ENCODE data around the gene ZNF398.
"Not testable (repeated sequence)": the region's sequence is repeated elsewhere in the genome, so short reads cannot be mapped to it uniquely, and the experiment has no call there.

The ZNF398 gene

DNA sequence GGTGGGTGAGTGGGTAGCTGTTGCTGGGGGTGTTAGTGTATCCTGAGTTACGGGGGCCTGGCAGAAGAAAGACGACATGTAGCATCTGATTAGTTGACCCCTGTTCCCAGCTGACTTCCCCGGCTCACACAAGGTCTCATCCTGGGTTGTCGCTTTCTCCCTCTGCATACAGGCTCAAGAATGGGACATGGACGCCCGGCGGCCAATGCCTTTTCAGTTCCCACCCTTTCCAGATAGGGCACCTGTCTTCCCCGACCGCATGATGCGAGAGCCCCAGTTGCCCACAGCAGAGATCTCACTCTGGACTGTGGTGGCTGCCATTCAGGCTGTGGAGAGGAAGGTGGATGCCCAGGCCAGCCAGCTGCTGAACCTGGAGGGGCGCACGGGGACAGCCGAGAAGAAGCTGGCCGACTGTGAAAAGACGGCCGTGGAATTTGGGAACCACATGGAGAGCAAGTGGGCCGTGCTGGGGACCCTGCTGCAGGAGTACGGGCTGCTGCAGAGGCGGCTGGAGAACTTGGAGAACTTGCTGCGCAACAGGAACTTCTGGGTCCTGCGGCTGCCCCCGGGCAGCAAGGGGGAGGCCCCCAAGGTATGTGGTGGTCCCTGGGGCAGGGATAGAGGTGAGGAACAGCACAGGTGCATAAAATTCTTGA, 51.0 kb downstream of the ZNF398 start:
- no peak for DNase-seq

DNA sequence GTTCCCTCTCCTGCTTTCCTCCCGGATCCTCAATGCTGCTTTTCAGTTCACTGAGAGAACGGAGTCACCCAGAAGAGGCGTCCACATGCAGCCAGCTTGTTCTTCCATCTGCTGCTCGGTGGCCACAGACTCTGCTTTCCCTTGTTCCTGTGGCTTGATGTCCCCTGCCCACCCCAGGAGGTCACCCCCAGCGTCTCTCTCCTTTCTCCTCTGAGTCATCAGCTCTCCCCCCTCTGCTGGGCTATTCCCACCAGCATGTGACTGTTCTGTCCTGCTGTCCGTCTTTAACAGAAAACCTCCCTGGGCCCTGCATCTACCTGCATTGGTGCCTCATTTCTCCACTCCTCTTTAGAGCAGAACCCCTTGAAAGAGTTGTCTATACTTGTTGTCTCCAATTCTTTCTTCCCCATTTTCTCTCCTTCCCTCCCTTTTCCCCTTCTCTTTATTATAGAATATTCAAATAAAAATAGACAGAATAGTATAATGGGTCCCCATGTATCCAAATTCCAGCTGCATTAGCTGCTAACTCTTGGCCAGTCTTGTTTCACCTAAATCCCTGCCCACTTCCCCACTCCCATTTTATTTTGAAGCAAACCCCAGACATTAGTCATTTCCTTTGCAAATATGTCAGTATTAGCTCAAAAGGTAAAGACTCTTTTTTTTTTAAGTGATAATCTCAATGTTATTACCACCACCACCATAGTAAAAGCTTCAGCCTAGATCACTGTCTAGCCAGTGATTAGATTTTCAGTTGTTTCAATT, 52.2 kb downstream of the ZNF398 start:
- DNase-seq, result no peak

DNA sequence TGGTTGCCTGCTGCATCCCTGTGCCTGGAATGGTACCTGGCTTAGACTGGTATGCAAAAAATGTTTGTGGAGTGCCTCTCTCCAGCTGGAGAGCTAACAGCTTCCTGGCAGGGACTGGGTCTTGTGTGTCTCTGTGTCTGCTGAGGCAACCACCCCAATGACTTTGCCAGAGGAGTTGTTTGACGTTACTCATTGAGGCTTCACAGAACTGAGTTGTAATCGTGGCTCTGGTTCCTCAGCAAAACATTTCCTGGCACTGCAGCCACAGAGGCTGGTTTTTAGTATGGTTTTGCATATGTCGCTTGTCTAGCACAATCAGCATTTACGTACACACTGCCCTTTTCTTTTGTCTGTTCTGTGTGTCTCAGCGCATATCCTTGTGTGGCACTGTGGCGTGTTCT, 55.6 kb downstream of the ZNF398 start:
- no peak for DNase-seq

DNA sequence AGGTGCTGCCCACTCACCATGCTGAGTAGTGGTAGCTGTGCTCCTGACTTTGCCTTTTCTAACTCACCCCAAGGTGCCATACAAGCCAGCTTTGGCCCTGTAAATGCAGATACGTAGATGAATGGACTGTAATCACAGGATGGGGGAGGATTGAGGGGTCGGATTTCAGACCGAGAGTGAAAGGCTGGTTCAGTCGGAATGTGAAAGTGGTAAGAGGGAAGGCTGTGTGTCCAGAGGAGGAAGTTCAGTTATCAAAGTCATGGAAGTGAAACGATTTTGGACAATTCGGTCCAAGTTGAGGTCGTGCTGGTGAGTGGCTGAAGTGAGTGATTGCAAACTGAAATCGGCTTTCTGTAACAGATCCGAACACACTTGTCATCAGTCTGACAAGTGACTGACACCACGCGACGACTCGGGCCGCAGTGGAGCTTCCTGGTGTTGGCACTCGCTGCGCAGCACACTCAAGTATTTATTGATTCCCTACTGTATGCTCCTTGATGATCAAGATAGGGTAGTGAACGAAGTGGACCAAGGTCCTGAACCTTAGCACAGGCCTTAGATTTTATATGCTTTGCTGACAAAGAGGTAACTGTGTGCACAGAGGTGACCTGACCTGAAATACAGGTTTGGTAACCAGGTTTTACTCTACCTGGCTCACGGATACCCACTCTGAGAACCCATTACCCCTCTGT, 58.6 kb downstream of the ZNF398 start:
- no peak for DNase-seq

DNA sequence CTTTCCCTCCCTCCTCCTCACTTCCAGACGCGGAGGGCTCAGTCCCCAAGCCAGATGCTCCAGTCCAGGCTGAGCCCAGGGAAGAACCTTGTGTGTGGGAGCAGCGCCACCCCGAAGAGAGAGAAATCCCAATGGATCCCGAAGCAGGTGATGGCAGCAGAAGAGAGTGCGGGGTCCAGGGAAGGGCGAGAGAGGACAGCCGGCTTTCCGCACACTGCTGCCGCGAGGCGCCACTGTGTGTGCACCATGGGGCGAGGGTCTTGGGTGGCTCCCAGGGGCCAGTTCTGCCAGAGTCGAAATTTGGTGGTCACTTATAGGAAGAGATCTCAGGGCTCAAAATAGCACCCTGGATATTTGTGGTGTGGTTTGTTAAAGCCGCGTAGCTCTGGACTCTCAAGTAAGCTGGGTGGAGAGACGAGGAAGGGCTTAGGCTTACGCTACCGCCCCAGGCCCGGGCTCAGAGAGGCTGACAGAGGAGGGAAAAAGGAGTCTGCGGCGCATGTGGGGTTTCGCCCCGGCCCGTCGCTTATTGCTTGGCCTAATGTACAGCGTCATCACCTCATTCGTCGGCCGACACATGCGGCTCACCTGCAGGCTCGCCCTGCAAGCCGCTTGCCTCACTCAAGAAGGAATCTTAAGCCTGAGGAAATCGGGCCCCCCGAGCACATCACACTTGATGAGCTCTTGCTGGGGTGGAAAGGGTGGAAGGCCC, 60.2 kb downstream of the ZNF398 start:
- no peak for DNase-seq

DNA sequence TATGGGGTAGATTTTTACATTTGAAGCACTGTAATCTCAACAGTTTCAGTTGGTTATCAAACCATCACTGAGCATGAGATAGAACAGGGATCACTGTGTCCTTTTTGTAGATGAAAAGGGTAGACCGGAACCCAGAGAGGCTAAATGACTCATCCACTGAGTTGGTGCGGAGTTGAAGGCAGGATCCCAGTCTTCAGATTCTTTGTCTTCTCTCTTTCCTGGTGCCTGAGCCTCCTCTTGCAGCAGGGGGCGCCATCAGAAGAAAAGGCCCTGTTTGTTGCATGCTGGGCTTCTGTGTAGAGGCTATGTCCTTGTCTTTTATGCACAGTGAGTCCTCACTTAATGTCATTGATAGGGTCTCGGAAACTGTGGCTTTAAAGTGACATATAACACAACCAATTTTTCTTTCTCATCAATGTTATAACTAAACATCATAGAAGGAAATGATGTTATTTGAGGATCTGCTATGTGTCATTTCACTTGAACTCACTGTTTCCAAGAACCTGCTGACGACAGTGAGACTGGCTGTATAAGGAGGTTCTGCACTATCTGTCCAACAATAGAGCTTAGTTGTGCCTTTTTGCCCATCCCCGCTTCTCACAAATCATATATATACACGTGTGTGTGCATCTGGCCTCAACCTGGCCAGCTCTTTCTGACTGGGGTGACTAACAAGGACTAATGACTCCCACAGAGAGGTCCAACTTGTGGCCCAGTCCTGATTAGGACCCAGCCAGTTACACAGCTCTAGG, 62.4 kb downstream of the ZNF398 start:
- DNase-seq, result peak; percentile 33

DNA sequence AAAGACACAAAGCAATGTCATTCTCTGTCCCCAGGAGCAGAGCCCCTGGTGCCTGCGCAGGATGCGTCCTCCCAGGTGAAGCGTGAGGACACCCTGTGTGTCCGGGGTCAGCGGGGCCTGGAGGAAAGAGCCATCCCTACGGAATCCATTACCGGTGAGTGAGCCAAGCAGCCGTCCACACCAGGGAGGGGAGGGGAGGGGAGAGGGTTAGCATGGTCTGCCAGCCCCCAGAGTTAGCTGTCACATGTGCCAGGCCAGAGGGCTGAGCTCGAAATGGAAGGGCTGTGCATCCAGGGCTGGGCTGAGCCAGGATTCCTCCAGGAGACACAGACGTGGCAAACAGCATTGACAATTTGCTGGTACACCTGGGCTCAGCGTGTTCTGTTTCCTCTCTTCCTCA, 63.3 kb downstream of the ZNF398 start:
- DNase-seq, result no peak

DNA sequence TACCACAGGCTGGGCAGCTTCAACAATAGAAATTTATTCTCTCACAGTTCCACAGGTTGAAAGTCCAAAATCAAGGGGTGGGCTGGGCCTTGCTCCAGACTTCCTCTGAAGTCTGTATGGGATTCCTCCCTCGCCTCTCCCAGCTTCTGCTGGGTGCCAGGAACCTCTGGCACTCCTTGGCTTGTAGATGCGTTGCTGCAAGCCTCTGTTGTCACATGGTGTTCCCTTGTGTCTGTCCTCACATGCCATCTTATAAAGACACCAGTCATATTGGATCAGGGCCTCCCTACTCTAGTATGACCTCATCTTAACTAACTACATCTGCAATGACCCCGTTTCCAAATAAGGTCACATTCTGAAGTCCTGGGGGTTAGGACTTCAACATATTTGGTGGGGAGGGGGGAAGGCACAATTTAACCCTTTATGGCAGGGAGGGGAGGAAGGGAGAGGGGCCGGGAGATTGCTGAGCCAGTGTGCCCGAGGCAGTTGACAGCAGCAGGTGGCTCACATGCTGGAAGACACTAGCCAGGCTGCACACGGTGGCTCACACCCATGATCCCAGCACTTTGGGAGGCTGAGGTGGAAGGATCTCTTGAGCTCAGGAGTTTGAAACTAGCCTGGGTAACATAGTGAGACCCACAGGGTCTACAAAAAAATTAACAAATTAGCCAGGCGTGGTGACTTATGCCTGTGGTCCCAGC, 66.9 kb downstream of the ZNF398 start:
- no peak for DNase-seq

DNA sequence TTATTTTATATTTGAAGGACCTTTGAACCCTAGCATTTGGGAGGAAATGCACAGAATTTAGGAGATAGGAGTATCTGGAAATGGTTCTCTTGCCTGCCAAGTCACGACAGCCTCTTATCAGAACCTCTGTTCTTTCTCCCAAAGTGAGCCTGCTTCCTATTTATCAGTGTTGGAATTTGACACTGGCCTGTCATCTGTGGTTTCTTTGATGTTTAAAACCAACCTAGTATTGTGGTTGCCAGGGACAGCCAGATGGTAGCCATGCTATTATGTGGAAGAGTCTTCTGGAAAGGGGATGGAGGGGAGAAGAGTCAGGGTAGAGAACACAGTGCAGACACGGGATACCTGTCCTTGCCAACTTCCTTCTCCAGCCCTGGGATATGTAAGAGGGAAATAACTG, 69.1 kb downstream of the ZNF398 start:
- no peak for DNase-seq

DNA sequence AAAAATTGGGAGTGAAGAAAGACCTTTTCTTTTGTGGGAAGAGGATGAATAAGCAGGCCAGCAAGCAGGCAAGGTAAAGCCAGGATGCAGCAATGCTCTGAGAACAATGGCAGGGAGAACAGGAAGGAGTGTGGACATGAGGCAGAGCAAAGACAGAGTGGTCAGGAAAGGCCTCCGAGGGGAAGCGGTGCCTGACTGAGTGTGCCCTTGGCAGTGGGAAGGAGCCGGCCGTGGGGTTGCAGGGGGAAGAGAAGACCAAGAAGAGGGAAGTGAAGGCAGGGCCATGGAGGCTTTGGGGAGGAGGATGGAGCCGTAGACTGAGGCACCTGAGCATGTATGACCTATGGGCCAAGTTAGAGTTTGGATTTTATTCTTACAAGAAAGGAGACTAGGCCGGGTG, 70.3 kb downstream of the ZNF398 start:
- DNase-seq, result no peak

DNA sequence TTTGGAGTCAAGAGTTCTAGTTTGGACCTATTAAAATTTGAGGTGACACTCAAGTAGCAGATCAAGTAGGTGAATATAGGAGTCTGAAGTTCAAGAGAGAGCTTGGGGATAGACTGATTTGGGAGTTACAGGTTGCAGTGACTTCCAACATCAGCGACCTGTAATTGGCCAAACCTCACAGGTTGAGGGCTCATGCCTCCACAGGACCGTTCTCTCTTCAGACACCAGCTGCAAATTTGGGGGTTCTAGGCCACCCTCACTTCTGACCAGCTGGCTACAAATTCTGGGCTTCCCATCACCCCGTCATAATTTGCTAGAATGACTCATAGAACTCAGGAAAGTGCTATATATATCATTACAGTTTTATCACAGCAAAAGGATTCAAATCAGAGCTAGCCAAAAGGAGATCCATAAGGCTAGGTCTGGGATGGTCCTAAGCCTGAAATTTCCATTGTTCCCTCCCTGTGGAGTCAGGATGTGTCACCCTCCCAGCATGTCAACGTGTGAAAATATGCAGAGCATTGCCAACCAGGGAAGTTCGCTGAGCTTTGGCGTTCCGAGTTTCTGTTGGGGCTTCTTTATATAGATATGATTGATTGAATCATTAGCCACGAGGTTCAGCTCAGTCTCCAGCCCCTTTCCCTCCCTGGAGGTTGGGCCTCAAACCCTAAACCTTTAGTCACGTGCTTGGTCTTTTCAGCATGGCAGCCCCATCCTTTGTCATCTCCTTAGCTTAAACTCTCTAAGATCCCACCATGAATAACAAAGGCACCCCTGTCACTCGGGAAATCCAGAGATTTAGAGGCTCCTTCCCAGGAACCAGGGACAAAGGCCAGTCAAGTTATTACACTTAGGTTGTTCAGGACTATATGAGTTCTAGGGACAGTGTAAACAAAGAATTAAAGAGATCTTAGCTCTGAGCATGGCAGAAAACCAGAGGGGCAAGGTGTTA, 71.5 kb downstream of the ZNF398 start:
- DNase-seq, result no peak

DNA sequence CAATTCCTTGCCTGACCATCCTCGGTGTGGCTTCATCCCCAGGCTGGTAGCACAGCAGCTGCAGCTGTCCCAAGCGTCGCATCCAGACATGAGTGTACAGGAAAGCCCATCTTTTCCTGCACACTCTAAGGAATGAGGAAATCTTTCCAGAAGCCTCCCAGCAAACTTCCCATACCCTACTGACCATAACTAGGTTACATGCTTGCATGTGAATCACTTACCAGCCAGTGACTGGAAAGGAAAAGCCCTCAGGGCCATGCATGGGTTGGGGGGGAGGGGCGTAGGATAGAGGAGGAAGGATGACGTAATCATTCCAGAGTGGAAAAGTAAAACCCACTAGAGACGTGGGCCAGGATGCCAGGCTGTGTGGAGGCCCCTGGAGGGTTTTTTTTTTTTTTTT, 73.3 kb downstream of the ZNF398 start:
- DNase-seq, result no peak

DNA sequence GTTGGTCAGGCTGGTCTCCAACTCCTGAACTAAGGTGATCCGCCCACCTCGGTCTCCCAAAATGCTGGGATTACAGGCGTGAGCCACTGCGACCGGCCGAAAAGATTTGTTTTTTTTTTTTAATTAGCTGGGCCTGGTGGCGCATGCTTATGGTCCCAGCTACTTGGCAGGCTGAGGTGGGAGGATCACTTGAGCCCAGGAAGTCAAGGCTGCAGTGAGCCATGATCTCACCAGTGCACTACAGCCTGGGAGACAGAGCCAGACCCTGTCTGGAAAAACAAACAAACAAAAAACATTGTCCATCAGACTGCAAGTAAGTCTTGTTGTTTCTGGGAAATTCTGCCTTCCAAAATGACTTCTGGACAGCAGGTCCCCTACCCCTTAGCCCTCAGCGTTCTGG, 75.9 kb downstream of the ZNF398 start:
- no peak for DNase-seq

DNA sequence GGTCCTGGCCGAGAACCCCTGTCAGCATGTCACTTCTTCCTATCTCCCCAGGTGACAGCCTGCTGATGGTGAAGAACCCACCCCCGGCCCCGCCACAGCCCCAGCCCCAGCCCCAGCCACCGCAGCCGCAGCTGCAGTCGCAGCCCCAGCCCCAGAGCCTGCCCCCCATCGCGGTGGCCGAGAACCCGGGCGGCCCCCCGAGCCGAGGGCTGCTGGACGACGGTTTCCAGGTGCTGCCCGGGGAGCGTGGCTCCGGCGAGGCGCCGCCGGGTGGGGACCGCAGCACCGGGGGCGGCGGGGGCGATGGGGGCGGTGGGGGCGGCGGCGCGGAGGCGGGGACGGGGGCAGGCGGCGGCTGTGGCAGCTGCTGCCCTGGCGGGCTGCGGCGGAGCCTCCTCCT, 76.5 kb downstream of the ZNF398 start:
- no peak for DNase-seq

DNA sequence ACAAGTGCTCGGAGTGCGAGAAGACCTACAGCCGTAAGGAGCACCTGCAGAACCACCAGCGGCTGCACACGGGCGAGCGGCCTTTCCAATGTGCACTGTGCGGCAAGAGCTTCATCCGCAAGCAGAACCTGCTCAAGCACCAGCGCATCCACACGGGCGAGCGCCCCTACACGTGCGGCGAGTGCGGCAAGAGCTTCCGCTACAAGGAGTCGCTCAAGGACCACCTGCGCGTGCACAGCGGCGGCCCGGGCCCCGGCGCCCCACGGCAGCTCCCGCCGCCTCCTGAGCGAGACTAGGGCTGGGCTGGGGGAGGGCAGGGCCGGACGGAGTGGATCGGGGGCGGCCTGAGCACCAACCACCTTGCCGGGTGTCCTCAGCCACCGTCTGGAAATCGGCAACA, 77.1 kb downstream of the ZNF398 start:
- no peak for DNase-seq

DNA sequence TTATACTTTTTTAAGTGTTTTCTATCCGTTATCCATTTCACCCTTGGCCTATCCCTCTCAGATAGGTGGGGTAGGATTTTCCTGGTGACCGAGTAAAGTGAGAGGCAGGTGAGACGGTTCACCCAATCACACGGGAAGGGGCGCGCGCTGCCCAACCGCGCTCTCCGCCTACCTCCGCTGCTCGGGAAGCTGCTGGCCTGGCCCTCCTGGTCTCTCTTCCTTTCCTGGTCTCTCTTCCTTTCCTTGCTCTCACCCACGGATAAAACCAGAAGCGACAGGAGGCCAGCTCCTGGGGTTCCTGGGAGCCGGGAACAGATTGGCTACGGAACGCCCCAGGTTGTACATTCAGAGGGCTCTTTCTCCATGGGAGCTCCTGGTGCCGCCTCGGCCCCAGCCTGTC, 77.9 kb downstream of the ZNF398 start:
- DNase-seq, result no peak

DNA sequence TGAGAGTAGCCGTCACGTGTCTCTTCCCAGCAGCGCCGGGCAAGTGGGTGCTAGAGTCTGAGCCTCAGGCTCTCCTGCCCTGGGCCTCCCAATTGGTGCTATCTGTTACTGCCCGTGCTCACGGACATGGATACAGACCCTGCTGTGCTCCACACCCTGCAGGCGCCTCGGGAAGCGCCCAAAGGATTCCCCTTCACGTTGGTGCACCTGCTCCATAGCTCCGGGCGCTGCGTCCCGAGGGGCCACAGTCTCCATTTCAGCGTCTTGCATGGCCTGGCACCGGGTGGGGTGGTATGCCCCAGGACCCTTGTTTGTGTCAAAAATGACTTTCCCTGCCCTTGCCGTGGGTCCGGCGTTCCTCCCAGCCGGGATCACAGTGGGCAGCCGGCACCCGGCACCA, 78.4 kb downstream of the ZNF398 start:
- DNase-seq, result no peak

DNA sequence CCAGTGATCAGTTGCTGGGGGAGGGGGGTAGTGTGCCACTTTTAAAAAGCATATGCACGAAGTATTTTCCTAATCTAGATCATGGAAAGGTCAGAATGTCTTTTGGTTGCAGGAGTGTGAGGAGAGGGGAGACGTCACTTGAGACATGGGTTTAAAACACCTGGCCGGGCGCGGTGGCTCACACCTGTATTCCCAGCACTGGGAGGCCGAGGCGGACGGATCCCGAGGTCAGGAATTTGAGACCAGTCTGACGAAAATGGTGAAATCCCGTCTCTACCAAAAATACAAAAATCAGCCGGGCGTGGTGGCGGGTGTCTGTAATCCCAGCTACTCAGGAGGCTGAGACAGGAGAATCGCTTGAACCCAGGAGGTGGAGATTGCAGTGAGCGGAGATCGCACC, 79.1 kb downstream of the ZNF398 start:
- DNase-seq, result not testable (repeated sequence)

DNA sequence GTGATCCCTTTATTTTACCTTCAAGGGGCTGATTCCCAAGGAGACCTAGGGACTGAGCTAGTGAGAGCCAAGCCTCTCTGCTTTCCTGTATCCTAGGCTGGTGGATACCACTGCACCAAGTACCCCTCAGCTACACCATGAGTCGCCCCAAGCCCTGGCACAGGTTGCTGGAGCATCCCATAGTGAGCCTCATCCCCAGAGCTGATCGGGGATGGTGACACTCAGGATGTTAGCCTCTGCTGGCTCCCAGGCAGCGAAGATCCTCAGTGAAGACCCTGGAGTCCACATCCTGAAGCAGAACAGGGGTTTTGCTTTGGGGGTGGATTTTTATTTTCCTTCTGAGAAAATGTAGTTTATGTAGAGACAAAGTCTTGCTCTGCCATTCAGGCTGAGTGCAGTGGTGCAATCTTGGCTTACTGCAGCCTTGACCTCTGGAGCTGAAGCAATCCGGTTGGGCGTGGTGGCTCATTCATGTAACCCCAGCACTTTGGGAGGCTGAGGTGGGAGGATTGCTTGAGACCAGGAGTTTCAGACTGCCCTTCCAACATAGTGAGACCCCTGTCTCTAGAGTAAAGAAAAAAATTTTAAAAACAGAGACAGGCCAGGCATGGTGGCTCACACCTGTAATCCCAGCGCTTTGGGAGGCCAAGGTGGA, 79.7 kb downstream of the ZNF398 start:
- no peak for DNase-seq

DNA sequence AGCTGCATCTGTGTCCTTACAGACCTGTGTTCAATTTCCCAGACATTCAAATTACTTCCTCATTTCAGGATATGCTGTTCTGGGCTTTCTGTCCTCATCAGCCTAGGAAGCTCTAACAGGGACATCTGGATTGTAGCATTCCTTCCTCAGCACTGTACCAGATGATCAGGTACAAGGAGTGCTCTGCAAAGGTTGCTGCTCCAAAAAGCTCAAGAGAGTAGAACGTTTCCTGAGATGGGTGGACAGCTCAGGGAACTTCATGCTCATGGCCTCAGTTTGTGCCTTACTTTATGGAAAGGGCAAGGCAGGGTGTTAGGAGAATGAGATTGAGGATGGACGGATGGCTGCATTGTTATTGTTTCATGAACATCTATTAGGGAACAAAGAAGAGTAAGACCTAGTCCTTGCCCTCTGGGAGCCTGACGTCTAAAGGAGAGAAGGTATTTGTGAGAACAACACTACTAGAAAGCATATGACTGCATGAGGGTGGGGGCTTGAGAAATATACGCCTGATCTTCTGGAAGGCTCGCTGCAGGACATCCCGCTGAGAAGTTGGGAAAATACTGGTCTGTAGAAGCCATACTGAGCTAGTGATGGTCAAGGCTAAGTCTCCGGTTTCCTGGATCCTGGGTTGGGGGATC, 81.7 kb downstream of the ZNF398 start:
- no peak for DNase-seq

All from inflammatory macrophage treated with lipopolysaccharide for 4 hours (primary cell).